ENCODE measurements around the gene HFM1. TPM values are rescaled to one million over a fixed set of nuclear protein-coding genes. Genes with fewer than 3 reads are reported as not detected.
"Not testable (repeated sequence)": the region's sequence is repeated elsewhere in the genome, so short reads cannot be mapped to it uniquely, and the experiment has no call there.

Gene HFM1
- total RNA-seq, 2 donors from 2014 or later: 0.99 to 2.9 TPM

DNA sequence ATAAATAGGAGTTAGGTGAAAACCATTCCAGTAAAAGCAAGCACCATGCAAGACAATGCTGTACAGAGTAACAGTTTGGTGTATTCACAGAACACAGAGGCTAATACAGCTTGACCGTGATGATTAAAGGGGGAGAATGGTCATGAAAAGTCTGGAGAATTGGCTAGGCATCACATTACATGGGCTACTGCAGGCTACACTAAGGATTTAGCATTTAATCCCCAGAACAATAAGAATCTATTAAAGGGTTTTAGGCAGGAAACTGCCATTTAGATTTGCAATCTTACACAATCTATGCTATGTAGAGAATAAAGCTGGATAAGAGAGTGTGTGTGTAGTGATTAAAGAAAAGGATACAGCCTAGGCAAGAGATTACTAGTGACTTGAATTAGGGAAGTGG lies 30.6 kb downstream of the HFM1 start:
- Histone ChIP-seq H3K4me3 (no peak overlapping the region), H3K9me3 (no peaks in the 10 kb centered on the region), H3K4me1 (no peaks in the 10 kb centered on the region), H3K27me3 (no peaks in the 10 kb centered on the region), H3K27ac (no peak overlapping the region), H3K36me3 (replicated peaks in 1 of 2; ENCODE audit: insufficient read depth in 1 of 2, low read depth in 2 of 2) (no peaks in the 10 kb centered on the region)
- ATAC-seq (no peak), DNase-seq (no peak)
- WGBS, 2 donors: 85 to 86% methylated on average over 1 of the region's 1 CpG
- intact Hi-C loops (cut with DNase I): no loop called here
- TF ChIP-seq, protein P1, sequence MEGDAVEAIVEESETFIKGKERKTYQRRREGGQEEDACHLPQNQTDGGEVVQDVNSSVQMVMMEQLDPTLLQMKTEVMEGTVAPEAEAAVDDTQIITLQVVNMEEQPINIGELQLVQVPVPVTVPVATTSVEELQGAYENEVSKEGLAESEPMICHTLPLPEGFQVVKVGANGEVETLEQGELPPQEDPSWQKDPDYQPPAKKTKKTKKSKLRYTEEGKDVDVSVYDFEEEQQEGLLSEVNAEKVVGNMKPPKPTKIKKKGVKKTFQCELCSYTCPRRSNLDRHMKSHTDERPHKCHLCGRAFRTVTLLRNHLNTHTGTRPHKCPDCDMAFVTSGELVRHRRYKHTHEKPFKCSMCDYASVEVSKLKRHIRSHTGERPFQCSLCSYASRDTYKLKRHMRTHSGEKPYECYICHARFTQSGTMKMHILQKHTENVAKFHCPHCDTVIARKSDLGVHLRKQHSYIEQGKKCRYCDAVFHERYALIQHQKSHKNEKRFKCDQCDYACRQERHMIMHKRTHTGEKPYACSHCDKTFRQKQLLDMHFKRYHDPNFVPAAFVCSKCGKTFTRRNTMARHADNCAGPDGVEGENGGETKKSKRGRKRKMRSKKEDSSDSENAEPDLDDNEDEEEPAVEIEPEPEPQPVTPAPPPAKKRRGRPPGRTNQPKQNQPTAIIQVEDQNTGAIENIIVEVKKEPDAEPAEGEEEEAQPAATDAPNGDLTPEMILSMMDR (IDR thresholded peaks at IDR 0.05): no peak
- no peak for TF ChIP-seq POLR2A (IDR thresholded peaks at IDR 0.05)

DNA sequence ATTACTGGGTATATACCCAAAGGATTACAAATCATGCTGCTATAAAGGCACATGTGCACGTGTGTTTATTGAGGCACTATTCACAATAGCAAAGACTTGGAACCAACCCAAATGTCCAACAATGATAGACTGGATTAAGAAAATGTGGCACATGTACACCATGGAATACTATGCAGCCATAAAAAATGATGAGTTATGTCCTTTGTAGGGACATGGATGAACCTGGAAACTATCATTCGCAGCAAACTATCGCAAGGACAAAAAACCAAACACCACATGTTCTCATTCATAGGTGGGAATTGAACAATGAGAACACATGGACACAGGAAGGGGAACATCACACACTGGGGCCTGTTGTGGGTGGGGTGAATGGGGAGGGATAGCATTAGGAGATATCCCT lies 32.4 kb downstream of the HFM1 start:
- WGBS, 2 donors: 94% methylated on average over 3 of the region's 3 CpGs
- H3K27ac ChIP-seq; DNase-seq; H3K4me3 ChIP-seq; intact Hi-C loops (cut with DNase I); H3K9me3 ChIP-seq; H3K27me3 ChIP-seq; ATAC-seq; H3K36me3 ChIP-seq (replicated peaks in 1 of 2; ENCODE audit: insufficient read depth in 1 of 2, low read depth in 2 of 2); H3K4me1 ChIP-seq: not testable (repeated sequence)

DNA sequence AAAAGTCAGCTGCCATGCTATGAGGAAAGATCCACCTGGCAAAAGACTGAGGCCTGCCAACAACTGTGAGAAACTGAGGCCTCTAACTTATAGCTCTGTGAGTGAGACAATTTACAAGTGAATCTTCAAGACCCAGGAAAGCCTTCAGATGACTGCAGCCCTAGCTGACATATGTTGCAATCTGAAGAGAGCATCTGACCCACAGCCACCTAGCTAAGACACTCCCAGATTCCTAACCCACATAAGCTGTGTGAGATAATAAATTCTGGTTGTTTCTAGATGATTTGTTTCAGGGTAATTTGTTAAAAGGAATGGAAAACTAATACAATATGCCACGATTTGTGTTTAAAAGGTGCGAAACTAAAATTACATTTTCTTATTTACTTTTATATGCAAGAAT lies 55.1 kb downstream of the HFM1 start:
- H3K36me3 ChIP-seq (replicated peaks in 1 of 2; ENCODE audit: insufficient read depth in 1 of 2, low read depth in 2 of 2): no peaks in the 10 kb centered on the region
- no peak overlapping the region for H3K27ac ChIP-seq
- TF ChIP-seq, protein P1 (IDR thresholded peaks at IDR 0.05): no peak
- TF ChIP-seq POLR2A (IDR thresholded peaks at IDR 0.05): no peak
- DNase-seq (no peak), ATAC-seq (no peak)
- no peak overlapping the region for H3K4me3 ChIP-seq
- WGBS, 2 donors: 80 to 92% methylated on average over 2 of the region's 2 CpGs
- H3K27me3 ChIP-seq: no peaks in the 10 kb centered on the region
- no peaks in the 10 kb centered on the region for H3K4me1 ChIP-seq
- intact Hi-C loops (cut with DNase I): no loop called here
- peaks cover 0 to 7% (median 0%) of the 10 kb centered on the region in 3 donors for H3K9me3 ChIP-seq

DNA sequence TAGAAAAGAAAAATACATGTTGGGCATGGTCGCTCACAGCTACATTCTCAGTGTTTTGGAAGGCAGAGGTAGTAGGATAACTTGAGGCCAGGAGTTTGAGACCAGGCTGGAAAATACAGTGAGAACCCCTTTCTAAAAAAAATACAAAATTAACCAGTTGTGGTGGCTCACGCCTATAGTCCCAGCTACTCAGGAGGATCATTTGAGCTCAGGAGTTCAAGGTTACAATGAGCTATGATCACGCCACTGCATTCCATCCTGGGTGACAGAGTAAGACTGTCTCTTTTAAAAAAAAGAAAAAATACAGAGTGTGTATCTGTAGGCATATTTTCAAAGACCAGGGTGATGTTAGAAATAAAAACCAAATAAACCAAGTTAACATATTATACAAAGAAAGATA lies 57.8 kb downstream of the HFM1 start:
- Histone ChIP-seq H3K9me3 (no peaks in the 10 kb centered on the region), H3K27ac (no peak overlapping the region), H3K27me3 (no peaks in the 10 kb centered on the region), H3K4me3 (no peak overlapping the region), H3K4me1 (no peaks in the 10 kb centered on the region), H3K36me3 (replicated peaks in 1 of 2; ENCODE audit: insufficient read depth in 1 of 2, low read depth in 2 of 2) (no peaks in the 10 kb centered on the region)
- 87 to 88% methylated on average over 3 of the region's 3 CpGs for WGBS, 2 donors
- intact Hi-C loops (cut with DNase I): no loop called here
- no peak for ATAC-seq
- TF ChIP-seq, protein P1 (IDR thresholded peaks at IDR 0.05): no peak
- no peak for TF ChIP-seq POLR2A (IDR thresholded peaks at IDR 0.05)
- no peak for DNase-seq

DNA sequence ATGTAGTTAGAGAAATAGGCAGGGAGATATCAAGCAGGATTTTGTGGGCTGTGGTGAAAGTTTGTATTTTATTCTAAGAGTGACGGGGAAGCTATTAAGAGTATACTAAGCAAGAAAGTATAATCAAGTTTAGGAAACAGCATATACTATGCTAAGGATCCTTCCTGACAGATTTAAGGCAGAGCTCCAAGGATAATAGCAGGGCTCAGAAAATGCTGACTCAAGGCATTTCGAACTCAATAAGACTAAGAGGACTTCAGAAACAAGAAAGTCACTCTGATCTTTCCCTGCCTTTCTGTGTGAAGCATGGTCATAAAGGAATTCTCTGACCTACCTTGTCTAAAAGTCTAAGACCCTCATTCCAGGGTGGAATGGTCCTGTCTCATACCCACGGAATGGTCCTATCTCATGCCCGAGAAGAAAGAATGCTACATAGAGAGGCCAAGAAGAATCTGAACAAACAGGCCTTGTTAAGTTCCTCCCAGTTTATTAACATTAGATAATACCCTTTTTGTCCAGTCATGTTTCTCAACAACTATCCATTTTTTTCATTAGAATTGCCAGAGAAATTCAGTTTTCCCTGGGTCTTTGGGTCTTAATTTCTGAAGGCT lies 59.1 kb downstream of the HFM1 start:
- no peak for DNase-seq
- no peaks in the 10 kb centered on the region for H3K27me3 ChIP-seq
- H3K4me3 ChIP-seq: no peak overlapping the region
- H3K4me1 ChIP-seq: no peaks in the 10 kb centered on the region
- ATAC-seq: no peak
- H3K36me3 ChIP-seq (replicated peaks in 1 of 2; ENCODE audit: insufficient read depth in 1 of 2, low read depth in 2 of 2): no peaks in the 10 kb centered on the region
- no peak overlapping the region for H3K27ac ChIP-seq
- no peaks in the 10 kb centered on the region for H3K9me3 ChIP-seq
- no peak for TF ChIP-seq POLR2A (IDR thresholded peaks at IDR 0.05)
- TF ChIP-seq, protein P1 (IDR thresholded peaks at IDR 0.05): no peak
- intact Hi-C loops (cut with DNase I): no loop called here
- 60 to 62% methylated on average over 4 of the region's 4 CpGs for WGBS, 2 donors

Measured in body of pancreas (tissue), 4 donors.